AG09309 (cell line): ENCODE data around the gene ZNF33A.
"Not testable (repeated sequence)": the region's sequence is repeated elsewhere in the genome, so short reads cannot be mapped to it uniquely, and the experiment has no call there.

ENCODE experiments used
- DNase-seq: peaks from one replicate; pipeline ENCODE4 v3.0.0-alpha.2; 2010; ENCODE audit warnings: low read depth
- H3K4me3 ChIP-seq: 2 replicates; pipeline ENCODE4 v1.5.1; 2011; ENCODE audit warnings: mild to moderate bottlenecking, low read depth, low read length, moderate library complexity; ENCODE audit not compliant: control insufficient read depth
- TF ChIP-seq, protein P1 (sequence below): IDR thresholded peaks from 2 replicates; pipeline ENCODE4 v1.5.1; 2011; ENCODE audit warnings: mild to moderate bottlenecking, low read depth, low read length, inconsistent platforms; ENCODE audit not compliant: insufficient read depth, control insufficient read depth; ENCODE audit errors: missing control alignments

The ZNF33A gene

DNA sequence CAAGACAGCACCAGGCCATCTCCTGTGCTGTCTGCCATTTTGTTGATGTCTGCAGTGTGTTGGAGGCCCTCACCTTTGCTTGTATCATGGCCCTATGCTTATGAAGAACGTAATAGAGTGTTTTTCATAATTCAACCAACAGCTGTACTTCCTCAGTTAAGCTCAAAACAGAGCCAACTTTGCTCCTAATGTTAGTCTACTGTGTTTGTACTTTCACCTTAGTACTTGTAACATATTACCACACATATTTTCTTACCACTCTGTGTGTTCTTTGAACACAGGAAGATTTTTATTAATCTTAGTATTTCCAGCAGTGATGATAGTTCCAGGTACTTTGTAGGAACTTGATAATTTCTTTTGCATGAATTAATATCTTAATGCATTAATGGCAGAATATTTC, 5.9 kb downstream of the ZNF33A start:
- TF ChIP-seq, protein P1, sequence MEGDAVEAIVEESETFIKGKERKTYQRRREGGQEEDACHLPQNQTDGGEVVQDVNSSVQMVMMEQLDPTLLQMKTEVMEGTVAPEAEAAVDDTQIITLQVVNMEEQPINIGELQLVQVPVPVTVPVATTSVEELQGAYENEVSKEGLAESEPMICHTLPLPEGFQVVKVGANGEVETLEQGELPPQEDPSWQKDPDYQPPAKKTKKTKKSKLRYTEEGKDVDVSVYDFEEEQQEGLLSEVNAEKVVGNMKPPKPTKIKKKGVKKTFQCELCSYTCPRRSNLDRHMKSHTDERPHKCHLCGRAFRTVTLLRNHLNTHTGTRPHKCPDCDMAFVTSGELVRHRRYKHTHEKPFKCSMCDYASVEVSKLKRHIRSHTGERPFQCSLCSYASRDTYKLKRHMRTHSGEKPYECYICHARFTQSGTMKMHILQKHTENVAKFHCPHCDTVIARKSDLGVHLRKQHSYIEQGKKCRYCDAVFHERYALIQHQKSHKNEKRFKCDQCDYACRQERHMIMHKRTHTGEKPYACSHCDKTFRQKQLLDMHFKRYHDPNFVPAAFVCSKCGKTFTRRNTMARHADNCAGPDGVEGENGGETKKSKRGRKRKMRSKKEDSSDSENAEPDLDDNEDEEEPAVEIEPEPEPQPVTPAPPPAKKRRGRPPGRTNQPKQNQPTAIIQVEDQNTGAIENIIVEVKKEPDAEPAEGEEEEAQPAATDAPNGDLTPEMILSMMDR = no peak
- DNase-seq = no peak
- H3K4me3 ChIP-seq = no peak overlapping the region

DNA sequence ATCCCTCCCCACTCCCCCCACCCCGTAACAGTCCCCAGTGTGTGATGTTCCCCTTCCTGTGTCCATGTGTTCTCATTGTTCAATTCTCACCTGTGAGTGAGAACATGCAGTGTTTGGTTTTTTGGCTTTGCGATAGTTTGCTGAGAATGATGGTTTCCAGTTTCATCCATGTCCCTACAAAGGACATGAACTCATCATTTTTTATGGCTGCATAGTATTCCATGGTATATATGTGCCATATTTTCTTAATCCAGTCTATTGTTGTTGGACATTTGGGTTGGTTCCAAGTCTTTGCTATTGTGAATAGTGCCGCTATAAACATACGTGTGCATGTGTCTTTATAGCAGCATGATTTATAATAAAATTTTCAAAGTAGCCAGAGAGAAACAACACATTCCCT, 8.6 kb downstream of the ZNF33A start:
- DNase-seq, H3K4me3 ChIP-seq: not testable (repeated sequence)

DNA sequence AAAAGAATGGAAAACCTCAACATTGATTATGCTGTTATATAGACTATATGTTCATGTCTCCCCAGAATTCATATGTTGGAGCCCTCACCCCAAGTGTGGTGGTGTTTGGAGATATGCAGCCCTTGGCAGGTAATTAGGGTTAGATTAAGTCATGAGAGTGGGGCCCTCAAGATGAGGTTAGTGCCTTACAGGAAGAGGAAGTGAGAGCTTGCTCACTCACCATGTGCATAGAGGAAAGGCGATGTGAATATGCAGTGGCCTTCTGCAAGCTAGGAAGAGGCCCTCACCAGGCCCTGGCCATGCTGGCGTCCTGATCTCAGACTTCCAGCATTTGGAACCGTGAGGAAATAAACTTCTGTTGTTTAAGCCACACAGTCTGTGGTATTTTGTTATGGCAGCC, 14.8 kb downstream of the ZNF33A start:
- TF ChIP-seq, protein P1 = no peak
- no peak overlapping the region for H3K4me3 ChIP-seq
- DNase-seq = no peak

DNA sequence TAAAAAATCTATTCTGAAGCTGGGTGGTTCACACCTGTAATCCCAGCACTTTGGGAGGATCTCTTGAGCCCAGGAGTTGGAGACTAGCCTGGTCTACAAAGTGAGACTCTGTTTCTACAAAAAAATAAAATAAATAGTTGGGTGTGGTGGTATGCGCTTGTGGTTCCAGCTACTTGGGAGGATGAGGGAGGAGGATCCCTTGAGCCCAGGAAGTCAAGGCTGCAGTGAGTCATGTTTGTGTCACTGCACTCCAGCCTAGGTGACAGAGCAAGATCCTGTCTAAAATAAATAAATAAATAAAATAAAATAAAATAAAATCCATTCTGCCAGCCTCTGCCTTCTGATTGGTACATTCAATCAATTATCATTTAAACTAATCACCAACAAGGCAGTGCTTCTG, 17.5 kb downstream of the ZNF33A start:
- TF ChIP-seq, protein P1 = no peak
- H3K4me3 ChIP-seq = no peak overlapping the region
- no peak for DNase-seq

DNA sequence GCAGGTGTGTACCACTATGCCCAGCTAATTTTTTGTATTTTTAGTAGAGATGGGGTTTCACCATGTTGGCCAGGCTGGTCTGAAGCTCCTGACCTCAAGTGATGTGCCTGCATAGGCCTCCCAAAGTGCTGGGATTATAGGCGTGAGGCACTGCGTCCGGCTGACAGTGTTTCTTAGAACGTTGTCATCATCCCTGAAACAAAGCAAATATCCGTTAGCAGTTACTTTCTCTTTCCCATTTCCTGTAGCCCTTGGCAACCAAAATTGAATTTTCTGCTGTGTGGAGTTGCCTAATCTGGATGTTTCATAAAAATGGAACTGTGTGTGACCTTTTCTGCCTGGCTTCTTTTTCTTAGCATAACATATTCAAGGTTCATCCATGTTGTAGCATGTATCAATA, 22.4 kb downstream of the ZNF33A start:
- peak; percentile 14 for DNase-seq
- no peak overlapping the region for H3K4me3 ChIP-seq
- TF ChIP-seq, protein P1 = no peak

DNA sequence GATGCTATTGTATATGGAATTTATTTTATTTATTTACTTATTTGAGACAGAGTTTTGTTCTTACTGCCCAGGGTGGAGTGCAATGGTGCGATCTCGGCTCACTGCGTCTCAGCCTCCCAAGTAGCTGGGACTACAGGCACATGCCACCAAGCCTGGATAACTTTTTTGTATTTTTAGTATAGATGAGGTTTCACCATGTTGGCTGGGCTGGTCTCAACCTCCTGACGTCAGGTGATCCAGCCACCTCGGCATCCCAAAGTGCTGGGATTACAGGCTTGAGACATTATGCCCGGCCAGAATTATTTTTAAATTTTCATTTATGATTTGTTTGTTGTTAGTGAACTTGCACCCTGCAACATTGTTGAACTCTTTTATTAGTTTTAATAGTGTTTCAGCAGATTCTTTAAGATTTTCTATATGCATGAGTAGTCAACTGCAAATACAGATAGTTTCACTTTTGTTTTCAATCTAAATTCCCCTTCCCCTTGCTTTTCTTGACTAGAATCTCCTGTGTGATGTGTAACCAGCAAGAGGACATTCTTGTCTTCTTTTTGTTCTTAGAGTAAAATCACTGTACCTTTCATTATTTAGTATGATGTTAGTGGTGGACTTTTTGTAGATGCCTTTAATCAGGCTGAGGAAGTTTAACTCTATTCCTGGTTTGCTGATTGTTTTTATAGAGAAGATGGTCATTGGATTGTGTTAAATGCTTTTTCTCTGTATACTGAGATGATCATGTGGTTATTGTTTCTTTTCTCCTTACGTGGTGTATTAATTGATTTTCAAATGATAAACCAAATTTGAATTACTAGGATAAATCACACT, 27.8 kb downstream of the ZNF33A start:
- TF ChIP-seq, protein P1 = no peak
- no peak overlapping the region for H3K4me3 ChIP-seq
- no peak for DNase-seq

DNA sequence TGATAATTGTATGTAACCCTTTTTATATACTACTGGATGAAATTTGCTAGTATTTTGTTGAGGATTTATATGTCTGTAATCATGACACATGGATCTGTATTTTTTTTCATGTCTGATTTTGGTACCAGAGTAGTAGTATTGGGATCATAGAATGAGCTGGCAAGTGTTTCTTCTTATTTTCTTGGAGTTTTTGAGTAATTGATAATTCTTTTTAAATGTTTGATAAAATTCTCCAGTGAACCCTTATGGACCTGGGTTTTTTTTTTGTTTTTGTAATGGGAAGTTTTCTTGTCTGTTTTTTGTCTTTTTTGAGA, 28.4 kb downstream of the ZNF33A start:
- TF ChIP-seq, protein P1 = no peak
- no peak overlapping the region for H3K4me3 ChIP-seq
- DNase-seq = no peak
